Stimulated activated CD8-positive, alpha-beta memory T cell treated with anti-CD3 and anti-CD28 coated beads, Interleukin-7, amount 100 ng/mL, for 48 hours (primary cell): ENCODE data around the gene RRAD.

Source experiments
- DNase-seq, 2 donors: peaks; one replicate each; pipeline ENCODE4 v3.0.0-alpha.2; 2020; ENCODE audit warnings: low read depth in 1 of 2; ENCODE audit errors: extremely low read depth in 1 of 2

RRAD gene

DNA sequence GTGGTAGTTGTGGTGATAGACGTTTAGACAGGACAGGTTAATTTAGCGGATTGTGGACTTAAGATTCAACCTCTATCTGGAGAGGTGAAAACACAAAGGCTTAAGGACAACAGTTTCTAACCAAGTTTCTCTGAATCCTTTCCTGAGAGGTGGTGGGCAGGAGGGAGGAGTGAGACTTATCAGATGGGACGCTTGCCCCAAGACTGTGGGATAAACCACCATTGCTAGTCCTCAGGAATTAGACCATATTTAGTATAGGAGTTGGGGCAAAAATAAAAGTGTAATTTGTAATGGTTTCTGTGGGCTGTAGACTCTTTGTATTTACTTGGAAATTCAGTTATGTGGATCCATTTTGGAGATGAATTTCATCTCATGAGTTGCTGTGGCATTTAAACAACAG is 38.4 kb downstream of the RRAD start:
- no peak for DNase-seq

DNA sequence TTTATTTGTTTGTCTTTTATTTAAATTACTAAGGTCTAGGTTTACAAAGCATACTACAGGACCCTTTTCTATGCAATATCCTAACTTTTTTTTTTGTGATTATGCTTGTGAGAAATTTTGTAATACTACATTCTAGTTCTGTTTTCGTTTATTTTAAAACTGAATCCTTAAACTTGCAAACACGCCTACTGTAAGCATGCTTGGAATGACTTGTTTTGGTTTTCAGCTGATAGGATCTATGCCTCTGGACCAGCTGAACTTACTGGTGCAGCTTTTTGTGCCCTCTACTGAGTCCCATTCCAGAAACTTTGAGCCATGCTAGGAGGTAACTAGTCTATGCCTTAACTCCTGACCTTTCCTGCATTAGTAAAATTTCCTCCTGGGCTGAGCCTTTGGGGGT is 39.0 kb downstream of the RRAD start:
- no peak for DNase-seq

DNA sequence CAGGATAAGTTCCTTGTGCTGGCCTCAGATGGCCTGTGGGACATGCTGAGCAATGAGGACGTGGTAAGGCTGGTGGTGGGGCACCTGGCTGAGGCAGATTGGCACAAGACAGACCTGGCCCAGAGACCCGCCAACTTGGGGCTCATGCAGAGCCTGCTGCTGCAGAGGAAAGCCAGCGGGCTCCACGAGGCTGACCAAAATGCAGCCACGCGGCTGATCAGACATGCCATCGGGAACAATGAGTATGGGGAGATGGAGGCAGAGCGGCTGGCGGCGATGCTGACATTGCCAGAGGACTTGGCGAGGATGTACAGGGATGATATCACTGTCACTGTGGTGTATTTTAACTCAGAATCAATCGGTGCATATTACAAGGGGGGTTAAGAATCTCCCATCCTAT is 39.8 kb downstream of the RRAD start:
- DNase-seq = no peak

DNA sequence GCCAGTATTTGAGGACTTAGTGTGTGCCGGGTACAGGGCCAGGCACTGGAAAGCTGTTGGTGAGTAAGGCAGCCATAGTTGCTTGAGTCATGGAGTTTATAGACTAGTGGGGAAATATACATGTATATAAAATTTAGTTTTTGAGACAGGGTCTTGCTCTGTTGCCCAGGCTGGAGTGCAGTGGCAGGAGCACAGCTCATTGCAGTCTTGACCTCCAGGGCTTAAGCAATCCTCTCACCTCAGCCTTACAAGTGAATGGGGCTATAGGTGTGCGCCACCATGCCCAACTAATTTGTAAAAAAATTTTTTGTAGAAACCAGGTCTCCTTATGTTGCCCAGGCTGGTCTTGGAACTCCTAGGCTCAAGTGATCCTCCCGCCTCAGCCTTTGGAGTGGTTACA is 42.6 kb downstream of the RRAD start:
- DNase-seq = no peak

DNA sequence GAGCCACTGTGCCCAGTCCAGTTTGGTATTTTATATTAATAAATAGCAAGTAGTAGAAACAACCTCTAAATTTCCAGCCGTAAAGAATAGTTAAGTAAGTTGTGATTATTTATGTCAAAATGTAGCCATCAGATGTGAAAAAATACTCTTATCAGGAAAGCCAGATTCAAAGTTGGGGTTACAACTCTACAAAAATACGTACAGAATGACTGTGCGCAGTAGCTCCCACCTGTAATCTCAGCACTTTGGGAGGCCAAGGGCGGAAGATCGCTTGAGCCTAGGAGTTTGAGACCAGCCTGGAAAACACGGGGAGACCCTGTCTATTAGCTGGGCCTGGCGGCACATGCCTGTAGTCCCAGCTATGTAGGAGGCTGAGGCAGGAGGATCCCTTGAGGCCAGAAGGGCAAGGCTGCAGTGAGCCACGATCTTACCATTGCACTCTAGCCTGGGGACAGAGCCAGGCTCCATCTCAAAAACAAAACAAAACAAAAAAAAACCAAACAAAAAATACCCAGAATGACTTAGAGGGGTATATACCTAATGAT is 43.3 kb downstream of the RRAD start:
- DNase-seq = no peak

DNA sequence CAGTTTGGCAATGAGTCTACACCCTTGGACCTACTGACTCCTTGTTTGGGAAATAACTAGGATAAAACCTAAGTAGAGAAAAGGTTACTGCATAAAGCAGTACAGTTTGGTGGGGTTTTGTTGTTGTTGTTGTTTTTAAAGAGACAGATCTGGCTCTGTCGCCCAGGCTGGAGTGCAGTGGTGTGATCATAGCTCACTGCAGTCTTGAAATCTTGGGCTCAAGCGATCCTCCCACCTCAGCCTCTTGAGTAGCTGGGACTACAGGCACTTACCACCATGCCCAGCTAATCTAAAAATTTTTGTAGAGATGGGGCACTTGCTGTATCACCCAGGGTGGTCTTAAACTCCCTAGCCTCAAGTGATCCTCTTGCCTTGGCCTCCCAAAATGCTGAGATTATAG is 43.8 kb downstream of the RRAD start:
- no peak for DNase-seq

DNA sequence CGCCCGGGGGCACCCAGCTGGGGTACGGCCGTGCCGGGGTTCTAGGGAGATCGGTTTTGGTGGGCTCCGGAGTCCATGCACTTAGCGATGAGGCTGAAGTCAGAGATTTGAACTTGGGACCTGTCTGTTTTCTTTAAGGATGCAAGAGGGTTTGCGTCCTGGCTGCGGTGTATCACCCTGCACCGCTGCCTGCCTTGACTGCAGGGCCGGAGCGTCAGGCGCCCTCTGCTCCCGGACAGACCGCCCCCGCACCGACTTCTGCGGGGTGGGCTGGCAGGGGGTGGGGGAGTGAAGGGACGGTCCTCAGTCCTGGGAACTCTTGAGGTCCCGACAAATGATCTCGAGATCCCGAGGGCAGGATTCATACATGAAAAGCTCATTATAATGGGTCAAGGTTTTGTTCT is 44.3 kb downstream of the RRAD start:
- no peak for DNase-seq

DNA sequence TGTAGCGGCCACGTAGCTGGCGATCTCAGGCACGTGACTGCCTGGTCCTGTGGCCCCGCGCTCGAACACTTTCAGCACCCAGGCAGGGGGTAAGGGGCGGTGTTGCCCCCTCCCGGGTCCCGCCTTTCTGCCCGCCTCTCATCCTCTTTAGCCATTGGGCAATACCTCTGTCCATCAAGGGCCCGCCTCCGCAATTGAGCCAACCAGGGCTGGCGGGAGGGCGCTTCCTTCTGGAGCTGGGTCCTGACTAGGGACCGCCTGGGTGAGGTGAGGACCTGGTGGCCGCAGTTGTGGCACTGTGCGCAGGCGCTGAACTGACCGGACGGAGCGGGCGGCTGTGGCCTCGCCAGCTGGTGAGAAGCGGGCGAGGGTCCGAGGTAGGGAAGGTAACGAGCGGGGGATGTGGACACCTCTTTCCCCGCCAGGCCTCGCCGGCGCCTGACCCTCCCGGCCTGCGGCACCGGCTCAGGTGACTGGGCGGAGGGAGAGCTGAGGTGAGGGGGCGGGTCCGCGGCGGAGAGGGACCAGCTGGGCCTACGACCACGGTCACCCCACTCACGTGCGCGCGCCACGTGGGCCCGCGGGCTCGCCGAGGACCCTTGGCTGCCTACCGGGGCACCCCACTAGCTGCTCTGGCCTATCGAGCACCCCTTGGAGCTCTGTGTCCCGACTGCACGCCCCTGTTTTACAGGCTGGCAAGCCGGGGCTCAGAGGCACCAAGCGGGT is 44.9 kb downstream of the RRAD start, which contains the start of gene PDP2:
PDP2 (plus strand) TSS at position 228 of the 726 bp plus-strand sequence. CDS start 3,770 bp downstream, outside the sequence.
- DNase-seq = peak; percentile 79 to 91

DNA sequence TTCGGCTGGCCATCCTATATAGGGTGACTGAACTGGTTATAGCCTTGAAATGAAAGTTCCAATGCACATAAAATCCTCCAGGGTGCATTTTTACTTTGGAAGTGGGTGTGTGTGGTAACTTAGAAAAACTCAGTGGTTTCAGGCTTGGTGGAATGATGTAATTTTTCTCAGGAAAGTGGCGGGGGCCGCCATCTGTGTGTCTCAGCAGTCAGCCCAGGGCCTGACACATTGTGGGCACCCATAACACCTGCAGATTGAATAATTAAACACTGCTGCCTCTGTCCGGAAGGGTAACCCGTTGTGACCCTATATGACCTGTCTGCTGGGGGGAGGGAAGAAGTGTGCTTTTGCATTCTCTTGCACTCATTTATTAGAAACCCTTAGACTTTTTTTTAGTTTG is 47.3 kb downstream of the RRAD start:
- peak; percentile 58 to 81 for DNase-seq

DNA sequence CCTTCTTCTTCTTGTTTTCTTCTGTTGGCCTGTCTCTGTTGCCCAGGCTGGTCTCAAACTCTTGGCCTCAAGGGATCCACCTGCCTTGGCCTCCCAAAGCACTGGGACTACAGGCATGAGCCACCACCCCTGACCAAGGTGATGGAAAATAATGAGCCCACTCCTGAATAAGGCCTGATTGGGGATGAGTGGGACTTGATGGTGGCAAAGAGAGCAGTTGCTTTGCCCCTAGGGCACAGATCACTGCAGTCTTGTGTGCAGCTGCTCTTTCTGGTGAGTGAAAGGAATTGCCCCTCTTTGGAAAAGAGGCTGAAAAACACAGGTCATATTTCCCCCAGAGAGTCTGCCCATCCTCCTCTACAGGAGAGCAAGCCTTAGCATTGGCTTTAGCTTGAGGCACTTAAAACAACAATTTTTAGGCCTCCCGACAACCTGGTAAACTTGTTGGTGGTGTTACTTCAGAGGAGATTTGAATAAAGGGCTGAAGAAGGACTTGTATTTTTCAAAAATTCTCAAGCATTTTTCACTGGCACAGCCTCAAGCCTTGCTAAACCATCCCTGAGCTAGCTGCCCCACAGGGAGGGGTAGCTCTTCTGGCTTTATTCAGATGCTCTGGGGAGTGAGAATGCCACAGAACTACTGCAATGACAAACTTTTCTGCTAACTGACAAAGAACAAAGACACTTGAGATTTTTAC is 51.1 kb downstream of the RRAD start:
- no peak for DNase-seq

DNA sequence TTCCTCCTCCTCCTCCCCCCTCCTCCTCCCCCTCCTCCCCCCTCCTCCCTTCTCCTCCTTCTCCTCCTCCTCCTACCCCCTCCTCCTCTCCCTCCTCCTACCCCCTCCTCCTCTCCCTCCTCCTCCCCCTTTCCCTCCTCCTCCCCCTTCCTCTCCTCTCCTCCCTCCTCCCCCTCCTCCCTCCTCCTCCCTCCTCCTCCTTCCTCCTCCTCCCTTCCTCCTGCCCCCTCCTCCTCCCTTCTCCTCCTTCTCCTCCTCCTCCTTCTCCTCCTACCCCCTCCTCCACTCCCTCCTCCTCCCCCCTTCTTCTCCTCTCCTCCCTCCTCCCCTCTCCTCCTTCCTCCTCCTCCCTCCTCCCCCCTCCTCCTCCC is 51.7 kb downstream of the RRAD start:
- no peak for DNase-seq

DNA sequence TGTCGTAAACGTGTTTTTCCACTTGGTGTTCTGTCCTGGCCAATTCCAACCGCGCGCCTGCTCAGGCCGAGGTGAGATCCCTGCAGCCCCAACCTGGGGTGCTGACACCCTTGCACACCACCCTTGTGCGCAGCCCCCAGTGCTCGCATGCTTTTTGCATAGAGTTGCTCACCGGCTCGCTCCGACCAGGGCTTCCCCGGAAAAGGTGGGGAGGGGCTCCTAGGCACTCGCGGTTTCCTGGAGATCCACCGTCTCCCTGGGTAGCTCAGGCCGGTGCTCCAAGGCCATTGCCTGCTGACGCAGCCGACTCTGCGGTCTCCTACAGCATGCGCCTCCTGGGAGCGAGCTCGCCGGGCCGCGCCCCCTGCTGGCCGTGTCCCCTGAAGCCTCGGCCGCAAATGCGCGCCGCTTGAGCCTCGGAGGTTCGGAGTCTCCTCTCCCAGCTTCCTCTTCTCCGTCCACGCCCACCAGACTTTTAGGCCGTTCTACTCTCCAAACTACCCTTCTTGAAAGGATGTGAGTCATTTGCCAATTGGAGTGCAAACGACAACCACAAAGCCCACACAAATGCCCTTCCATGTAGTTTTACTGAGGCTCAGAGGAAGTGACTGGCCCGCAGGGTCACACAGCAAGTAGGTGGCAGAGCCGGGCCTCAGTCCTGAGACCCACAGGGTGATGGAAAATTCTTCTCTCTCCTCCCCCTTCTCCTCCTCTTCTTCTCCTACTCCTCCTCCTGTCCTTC is 52.2 kb downstream of the RRAD start:
- peak; percentile 91 to 97 for DNase-seq

DNA sequence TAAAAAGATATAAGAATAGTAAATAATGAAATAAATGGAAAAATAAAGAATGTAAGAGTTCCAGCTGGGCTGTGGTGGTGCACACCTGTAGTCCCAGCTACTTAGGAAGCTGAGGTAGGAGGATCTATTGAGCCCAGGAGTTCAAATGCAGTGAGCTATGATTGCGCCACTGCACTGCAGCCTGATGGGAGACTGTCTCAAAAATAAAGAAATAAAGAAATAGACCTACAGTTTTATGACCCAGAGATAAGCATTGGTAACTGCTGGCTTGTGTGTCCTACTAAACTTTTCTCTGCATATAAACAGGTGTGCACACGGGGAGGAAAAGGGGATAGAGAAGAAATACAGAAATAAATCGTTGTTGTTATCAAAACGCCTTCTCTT is 52.8 kb downstream of the RRAD start:
- DNase-seq = no peak

DNA sequence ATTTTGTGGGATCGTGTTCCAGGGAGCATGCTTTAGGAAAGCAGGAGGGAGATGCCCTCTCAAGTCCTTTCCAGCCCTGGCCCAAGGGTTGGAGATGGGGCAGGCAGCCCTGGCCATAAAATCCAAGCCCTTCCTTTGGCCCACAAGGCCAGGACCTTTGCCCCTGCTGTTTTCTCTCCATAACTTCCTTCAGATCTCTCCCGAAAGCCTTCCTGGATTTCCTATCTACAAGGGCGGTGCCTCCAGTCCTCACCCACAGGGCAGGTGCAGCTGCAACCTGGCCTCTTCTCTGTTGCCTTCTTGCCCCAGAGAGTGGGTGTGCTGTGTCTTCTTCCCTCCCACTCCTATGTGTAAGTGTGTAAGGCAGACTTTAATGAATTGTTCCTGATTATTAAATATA is 53.5 kb downstream of the RRAD start:
- DNase-seq = no peak
